Brain pericyte (primary cell): ENCODE data around the gene C13orf46.

Source experiments
- DNase-seq: peaks from one replicate; pipeline ENCODE4 v3.0.0-alpha.2; 2012; ENCODE audit warnings: low read depth, low spot score

Gene C13orf46

DNA sequence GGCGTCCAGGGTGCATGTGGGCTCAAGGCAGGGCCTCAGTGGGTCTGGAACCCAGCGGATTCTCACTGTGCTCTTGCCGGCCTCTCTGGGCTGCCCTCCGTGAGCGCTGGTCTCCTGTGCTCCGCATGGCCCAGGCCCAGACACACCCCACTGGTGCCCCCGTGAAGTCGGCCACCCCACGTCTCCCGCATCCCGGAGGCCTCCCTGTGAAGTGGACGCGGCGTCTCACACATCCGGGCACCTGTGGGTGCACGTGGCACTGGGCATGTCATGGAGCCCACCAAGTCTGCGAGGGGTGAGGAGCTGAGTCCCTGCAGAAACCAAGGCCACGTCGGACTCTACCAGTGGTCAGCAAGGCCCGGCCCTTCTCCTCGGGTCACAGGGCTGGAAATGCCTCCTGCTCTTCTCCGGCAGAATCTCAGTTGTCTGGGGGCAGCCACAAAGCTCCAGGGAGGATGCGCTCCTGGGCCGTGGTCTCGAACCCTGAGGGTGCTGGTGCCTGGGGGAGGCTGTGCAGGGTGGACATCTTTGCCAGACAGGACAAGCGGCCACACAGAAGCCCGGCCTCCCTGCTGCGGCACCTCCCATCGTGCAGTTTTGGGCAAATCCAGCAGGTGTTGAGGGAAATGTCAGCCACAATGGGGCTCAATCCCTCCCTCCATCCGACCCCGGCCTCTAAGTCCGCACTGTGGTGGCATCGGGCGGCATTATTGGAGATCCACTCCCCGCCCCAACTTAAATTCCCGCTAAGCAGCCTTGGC is 2.2 kb downstream of the C13orf46 start:
- DNase-seq: no peak

DNA sequence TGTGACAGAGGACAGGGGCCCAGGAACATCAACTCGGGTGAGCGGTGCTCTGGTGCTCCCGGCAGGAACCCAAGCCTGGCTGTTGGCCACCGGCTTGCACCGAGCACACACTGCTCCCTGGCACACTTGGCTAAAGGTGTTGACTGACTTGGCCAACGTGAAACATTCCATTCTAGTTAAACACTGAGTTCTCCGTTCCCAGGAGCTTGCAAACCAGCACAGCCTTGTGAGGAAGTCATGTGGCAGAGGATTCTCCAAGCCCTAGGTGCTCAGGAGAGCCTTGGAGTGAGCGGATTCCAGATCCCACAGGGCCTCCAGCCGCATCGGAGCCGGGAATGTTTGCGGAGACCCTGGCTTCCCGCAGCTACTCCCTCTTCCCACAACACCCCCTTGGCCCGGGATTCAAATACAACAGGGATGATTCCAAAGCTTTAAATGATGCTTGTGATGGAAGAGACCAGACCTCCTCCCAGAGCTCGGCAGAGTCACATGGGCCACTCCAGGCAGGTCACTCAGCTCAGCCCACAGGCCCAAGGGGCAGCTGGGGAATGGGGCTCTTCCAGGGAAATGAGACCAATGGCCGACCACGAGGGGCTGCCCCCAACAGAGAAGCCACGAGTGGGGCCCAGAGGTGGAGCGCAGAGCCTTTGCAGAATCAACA is 2.9 kb downstream of the C13orf46 start:
- DNase-seq: no peak

DNA sequence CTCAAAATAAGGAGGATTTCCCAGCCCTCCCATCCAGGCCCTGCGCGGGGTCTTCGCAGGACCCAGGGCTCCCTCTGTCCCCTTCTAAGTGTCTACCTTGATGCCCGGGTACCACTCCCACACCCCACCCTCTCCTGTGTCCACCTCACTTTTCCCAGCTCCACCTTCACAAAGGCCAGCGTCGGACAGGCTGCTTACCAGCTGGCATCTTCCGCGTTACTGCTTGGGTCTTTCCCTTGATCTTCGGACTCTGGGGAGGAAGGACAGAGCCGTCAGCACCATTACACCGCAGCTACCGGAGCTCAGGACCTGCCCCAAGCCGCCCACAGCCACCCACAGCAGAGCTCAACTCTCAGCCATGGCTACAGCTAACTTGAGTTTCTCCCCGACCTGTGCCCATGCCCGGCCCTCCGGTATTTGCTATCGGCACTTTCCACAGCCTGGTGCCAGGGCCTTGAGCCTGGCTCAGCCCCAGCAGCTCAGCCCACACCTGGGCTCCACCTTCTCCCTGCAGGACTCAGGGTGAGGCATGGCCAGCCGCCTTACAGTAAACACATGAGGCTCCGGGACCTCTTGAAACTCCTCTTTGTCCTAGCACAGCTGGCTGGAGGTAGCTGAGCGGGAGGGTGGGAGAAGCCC is 3.8 kb downstream of the C13orf46 start:
- no peak for DNase-seq

DNA sequence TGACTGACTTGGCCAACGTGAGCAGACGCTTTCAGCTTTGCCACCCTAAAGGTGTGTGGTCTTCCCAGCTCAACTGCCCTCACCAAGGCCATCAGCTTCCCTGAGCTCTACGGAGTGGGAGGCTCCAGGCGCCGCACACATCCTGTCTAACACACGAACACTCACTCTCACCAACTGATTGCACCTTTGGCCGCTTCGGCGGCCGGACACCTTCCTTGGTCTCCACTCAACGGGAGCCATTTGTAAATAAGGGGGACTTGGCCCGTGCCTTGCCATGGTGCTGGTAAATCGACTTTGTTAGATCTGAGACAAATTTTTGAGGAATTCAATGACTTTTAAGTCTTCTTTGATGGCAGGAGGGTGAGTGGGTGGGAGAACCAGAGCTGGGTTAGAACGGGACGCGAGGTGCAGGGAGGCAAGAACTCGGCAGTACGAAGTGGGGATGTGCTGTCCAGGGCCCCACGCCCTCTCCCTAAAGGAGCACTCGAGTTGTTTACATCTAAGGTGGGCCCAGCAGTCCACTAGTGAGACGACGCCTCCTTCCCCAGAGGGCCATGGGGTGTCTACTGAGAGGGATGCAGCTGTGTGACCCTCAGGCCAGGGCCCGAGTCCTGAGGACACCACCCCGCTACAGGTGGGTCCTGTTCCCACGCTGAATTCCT is 4.4 kb downstream of the C13orf46 start:
- DNase-seq: no peak

DNA sequence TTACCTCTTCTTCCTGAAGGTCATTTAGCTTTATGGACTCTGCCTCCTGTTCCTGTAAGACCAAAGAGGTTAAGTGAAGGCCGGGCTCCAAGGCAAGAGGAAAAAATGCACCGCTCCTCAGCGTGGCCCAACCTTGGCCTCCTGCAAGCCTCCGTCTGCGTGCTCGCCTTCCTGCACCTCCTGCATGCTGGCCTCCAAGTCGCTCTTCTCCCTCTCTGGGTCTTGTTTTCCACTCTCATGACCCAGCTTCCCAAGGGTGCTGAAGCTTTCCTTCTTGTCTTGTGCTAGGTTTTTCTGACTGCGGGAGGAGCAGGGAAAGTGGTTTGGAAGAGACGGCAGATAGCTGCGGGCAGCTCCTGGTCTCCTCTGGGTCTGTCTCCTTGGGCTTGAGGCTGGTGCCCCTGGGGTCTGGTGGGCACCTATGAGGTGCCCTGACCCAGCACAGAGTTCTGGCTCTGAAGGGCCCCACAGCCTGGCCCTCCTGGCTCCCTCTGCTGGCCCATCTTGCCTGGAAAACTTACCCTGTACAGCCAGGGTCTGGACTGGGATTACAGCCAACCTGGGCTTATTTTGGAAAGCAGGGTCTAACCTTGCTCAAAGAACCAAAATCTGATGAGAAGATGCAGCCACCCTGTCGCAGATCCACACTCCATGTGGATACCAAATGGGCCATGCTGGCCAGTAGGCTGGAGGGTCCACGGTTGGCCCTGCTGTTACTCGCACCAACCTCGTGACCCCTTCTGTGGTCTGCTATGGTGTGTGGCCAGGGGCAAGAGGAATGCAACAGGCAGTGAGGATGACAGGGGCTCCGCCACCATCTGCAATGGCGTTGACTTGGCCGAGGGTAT is 5.2 kb downstream of the C13orf46 start:
- DNase-seq: no peak

DNA sequence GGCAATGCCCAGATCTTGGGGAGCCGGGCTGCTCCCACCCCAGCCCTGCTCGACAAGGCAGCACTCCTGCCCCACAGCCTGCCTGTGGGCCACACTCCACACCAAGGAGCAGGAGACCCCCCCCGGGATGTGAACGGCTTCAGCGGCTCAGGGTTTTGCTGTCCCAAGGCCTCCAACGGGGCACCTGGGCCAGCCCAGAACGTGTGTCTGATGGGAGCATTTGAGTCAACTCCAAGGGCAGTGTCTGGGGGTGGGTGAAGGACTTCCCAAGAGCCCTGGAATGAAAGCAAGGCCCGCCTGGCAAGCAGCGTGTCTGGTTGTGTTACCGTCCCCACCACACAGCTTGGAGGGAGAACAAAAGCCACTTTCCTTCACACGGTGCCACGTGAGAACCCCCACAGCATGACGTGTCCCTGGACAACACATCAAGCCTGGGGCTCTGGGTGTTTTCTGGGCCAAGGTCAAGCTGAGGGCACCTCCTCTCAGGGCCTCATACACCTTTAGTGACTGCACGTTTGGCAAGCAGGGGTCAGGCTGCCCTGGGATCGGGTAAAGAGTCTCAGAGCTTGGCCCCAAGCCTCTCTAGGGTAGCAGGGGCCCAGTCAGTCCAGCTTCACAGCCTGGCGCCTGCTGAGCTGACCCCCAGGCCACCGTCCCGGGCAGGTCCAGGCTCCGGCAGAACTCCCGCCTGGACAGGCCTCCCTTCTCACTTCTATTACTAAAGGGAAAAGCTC is 6.0 kb downstream of the C13orf46 start:
- DNase-seq: no peak

DNA sequence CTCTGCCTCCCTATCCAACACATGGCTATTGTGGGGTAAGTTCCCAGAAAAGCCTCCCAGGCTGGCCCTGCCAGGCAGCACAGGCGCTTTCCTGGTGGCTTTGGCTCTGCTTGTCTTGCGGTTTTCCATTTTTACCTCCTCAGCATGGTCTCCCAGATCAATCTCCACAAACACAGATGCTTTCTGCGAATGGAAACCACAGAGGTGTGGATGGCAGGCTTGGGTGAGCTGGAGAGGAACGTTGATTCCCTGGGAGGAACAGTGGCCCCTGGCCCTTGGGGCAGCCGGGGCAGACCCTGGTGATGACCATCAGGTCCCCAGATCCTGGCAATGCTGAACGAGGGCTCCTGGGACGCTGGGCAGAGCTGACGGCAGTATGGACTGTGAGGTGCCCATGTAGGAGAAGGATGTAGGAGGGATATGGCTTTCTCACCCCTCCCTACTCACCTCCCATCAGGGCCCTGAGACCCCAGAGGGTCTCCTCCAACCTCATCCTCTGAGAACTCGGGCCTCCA is 6.6 kb downstream of the C13orf46 start:
- no peak for DNase-seq

DNA sequence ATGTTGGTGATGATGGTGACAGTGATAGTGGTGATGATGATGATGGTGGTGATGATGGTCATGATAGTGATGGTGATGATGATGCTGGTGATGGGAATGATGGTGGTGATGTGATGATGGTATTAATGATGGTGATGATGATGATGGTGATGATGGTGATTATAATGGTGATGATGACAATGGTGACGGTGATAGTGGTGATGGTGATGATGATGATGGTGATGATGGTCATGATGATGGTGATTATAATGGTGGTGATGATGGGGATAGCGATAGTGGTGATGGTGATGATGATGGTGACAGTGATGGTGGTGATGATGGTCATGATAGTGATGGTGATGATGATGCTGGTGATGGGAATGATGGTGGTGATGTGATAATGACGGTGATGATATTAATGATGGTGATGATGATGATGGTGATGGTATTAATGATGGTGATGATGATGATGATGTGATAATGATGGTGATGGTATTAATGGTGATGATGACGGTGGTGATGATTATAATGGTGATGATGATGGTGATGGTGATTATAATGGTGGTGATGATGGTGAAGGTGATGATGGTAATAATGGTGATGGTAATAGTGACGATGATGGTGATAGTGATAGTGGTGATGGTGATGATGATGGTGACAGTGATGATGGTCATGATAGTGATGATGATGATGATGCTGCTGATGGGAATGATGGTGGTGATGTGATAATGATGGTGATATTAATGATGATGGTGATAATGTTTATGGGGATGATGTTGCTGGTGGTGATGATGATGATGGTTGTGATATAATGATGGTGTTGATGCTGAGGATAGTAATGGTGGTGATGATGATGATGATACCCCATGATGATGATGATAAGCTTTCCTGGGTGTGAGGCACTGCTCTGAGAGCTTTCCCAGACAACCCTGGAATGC is 7.7 kb downstream of the C13orf46 start:
- no peak for DNase-seq

DNA sequence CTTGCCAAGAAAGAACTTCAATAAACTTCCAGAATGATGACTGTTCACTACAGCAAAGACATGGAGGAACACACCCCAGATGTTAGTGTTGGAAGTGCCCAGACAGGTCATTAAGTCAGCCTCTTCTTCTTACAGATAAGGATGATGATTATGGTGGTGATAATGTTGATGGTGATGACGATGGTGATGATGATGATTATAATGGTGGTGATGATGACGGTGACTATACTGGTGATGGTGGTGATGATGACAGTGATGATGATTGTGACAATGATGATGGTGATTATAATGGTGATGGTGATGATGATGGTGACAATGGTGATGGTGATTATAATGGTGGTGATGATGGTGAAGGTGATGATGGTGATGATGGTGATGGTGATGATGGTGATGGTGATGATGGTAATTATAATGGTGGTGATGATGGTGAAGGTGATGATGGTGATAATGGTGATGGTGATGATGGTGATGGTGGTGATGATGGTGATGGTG is 8.4 kb downstream of the C13orf46 start:
- no peak for DNase-seq

DNA sequence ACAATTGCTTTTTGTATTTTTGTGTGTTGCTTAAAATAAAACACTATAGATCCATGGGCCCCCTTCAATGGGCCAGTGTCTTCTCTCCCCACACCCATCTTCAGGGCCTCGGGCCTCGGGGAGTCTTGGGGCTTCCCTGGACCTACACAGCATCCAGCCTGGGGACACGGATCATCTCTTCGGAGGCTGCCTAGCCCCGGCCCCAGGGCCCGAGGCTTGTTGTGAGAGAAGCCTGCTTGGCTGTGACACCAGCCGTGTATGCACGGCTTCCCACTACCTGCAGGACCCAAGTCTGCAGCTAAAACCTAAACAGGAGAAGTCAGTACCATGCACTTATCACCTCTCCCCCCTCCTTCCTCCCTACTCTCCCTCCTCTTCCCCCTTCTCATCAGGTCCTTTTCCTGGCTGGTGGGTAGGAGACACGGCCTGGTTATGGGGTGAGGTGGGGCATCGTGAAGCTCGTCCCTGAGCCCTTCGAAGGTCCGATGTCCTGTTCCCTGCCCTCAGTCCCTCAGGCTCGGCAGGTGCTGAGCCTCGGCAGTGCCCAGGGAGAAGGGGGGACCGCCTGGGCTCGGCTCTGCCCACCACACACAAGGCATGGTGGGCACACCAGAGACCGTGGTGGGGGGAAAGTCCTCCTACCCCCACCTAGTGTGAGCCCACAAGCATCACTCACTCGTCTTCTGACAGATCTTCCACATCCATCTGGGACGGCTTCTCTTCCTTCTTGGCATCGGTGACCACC is 9.5 kb downstream of the C13orf46 start:
- DNase-seq: no peak

DNA sequence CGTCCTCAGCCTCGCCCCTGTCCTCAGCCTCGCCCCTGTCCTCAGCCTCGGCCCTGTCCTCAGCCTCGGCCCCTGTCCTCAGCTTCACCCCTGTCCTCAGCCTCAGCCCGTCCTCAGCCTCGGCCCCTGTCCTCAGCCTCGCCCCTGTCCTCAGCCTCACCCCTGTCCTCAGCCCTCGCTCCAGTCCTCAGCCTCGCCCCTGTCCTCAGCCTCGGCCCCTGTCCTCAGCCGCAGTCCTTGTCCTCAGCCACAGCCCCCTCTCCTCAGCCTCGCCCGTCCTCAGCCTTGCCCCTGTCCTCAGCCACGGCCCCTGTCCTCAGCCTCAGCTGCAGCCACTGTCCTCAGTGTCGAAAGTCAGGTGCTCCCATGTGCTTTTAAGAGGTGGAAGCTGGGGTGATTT is 10.5 kb downstream of the C13orf46 start:
- no peak for DNase-seq

DNA sequence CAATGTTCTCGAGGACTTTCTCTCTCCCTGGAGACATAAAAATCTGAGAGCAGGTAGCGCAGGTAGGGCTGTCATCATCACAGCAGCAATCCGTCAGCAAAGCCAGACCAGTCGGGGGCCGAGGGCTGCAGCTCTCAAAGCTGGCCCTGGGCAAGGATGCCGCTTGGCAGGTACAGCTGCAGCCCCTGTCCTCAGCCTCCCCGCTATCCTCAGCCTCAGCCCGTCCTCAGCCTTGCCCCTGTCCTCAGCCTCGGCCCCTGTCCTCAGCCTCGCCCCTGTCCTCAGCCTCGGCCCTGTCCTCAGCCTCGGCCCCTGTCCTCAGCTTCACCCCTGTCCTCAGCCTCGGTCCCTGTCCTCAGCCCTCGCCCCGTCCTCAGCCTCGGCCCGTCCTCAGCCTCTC is 10.9 kb downstream of the C13orf46 start:
- DNase-seq: no peak

DNA sequence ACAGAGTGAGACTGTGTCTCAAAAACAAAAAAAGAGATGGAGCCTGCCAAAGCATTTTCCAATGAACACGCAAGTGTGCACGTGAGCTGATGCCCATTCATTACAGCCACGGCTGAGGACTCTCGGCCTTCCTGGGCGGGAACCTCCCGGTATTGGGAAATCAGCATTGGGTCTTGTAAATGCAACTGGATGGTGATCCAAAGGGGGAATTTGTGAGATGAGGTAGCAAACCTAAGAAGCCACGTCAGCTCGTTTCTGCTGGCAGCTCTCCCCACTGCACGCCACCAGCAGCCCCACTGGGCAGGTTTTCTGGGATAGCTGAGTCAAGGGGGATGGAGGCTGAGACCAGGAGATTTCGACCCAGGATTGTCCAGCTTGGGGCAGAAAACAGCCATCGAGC is 11.5 kb downstream of the C13orf46 start:
- DNase-seq: no peak

DNA sequence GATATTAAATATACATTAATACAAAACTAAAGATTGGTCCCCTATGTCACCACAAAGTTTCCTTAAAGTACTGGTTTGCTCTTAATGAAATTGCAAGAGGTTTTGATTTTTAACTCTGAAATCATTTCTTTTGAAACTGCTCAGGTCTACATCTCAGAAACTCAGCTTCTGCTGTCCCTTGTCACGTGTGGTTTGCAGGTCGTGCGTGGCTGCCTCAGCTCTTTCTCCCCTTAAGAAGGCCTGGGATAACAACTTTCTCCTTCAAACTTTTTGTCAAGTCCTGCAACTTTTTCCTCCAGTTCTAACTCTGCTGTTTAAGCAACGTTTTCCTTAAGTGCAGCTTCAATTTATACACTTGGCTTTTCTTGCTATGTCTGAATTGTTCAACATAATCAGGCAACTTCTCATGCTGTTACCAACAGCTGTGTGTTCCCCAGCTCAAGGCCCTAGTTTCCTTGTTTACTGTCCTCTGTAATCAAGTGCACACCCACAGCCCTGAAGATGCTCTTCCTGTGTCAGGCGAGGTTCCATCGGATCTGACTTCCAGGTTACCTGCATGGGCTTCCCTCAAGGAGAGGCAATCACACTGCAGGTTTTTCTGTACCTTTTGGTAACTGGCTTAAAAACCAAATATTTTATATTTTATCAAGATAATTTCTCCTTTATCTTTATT is 13.5 kb downstream of the C13orf46 start:
- DNase-seq: no peak

DNA sequence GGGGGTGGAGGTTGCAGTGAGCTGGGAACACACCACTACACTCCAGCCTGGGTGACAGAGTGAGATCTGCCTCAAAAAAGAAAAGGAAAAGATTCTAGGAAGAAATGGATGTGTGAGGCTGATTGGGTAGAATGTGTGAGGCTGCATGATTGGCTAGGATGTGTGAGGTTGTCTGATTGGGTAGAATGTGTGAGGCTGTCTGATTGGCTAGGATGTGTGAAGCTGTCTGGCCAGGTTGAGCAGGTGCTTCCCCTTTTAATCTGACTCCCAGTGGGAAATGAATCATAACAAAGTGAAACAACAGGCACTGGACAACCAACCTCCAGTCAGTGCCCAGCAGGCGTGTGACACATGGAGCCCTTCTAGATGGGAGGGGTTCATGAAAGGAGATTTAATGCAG is 14.7 kb downstream of the C13orf46 start:
- no peak for DNase-seq

DNA sequence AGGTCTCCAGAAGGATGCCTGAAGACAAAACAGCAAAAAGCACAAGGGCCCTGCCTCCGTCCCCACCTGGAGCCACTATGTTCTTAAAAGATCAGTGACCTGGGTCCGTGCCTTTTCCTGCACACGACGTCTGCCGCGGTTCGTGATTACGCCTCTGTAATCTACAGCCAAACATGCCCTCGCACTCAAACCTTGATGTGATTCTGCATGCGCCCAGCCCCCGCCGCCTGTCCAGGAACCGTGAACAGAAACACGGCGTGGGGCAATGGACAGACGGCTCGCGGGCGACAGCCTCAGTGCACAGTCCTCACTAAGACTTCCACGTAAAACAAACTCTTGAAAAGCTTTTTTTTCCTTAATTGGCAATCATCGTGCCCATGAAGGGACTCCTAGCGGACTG is 15.5 kb downstream of the C13orf46 start:
- DNase-seq: no peak

DNA sequence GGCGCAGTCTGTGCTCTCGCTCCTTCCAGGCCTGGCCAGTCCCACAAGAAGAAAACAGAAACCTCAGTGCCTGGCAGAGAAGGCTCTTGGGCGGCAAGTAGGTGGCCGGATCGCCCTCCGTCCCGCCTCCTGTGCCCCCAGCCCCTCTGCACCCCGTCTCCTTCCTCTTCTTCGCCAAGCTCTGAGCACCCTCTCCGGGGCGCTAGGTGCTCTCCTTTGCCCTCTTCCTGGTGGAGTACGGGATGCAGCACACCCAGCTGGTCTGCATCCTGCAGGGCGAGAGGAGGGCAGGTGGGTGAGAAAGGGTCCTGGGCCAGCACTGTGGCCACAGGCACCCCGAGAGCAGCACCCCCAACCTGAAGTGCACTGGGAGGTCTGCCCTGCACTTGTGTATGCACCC is 17.3 kb downstream of the C13orf46 start:
- DNase-seq: no peak

DNA sequence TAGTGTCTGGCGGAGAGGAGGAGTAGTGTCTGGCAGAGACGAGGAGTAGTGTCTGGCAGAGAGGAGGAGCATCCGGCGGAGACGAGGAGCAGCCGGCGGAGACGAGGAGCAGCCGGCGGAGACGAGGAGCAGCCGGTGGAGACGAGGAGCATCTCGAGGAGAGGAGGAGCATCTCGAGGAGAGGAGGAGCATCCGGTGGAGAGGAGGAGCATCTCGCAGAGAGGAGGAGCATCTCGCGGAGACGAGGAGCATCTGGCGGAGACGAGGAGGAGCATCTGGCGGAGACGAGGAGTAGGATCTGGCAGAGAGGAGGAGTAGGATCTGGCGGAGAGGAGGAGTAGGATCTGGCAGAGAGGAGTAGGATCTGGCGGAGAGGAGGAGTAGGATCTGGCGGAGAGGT is 18.2 kb downstream of the C13orf46 start:
- no peak for DNase-seq
